Measurements from ENCODE around the gene PTP4A2.

The PTP4A2 gene

GRCh38 chr1:31978843-31979400 lies 40.8 kb upstream of the PTP4A2 start:
- Histone ChIP-seq H3K4me3 (no peak overlapping the region), H3K27ac (no peak overlapping the region), H3K9me3 (ENCODE audit: low read depth, low read length) (no peaks in the 10 kb centered on the region), H3K36me3 (ENCODE audit: insufficient read depth, low read length) (no peaks in the 10 kb centered on the region), H3K9ac (ENCODE audit: insufficient read length) (no peak overlapping the region)
- DNase-seq (ENCODE audit: low read depth, low spot score): no peak
- TF ChIP-seq EZH2 (IDR thresholded peaks at IDR 0.05) (no peak), POLR2AphosphoS5 (IDR thresholded peaks at IDR 0.05; ENCODE audit: borderline replicate concordance, low read depth, low read length) (no peak), FOXP2 (optimal IDR thresholded peaks at IDR 0.05; ENCODE audit: control extremely low read depth, extremely low read length, insufficient read depth) (no peak)

DNA sequence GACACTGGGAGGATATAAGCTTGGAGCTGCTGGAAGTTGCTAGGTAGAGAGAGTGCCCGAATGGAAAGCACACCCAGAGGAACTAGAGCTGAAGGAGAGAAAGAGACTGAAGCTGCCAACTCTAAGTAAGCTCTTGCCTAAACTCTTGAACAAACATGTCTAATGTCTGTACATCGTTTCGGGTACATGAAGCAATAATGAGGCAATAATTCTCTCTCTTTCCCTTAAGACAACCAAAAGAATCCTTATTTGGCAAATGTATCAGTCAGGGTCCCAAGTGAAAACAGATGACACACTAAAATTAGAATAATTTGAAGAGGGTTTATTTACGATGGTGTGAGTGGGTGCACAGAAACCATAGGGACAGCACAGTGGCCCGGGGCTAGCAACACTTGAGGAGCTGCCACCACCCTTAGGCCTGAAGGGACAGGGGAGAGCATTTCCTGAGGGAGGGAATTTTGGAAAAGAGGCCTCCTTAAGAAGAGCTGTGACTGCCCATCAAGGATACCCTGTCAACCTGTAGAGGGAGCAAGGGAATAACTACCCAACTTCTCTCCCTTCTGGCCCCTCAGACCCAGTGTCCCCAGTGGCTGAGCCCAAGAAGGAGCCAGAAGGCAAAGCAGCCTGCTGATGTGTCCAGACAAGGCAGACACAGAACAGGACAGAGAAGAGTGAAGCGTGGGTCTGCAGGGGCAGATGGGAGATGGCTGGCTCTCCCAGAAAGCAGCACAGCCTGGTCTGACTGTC lies 39.4 kb upstream of the PTP4A2 start:
- Histone ChIP-seq H3K9me3 (ENCODE audit: low read depth, low read length) (no peaks in the 10 kb centered on the region), H3K27ac (peak overlapping the region; percentile 96), H3K36me3 (ENCODE audit: insufficient read depth, low read length) (no peaks in the 10 kb centered on the region), H3K9ac (ENCODE audit: insufficient read length) (peak overlapping the region; percentile 70), H3K4me3 (peak overlapping the region; percentile 42)
- TF ChIP-seq POLR2AphosphoS5 (IDR thresholded peaks at IDR 0.05; ENCODE audit: borderline replicate concordance, low read depth, low read length) (no peak), EZH2 (IDR thresholded peaks at IDR 0.05) (no peak), FOXP2 (optimal IDR thresholded peaks at IDR 0.05; ENCODE audit: control extremely low read depth, extremely low read length, insufficient read depth) (no peak)
- DNase-seq (ENCODE audit: low read depth, low spot score): no peak

DNA sequence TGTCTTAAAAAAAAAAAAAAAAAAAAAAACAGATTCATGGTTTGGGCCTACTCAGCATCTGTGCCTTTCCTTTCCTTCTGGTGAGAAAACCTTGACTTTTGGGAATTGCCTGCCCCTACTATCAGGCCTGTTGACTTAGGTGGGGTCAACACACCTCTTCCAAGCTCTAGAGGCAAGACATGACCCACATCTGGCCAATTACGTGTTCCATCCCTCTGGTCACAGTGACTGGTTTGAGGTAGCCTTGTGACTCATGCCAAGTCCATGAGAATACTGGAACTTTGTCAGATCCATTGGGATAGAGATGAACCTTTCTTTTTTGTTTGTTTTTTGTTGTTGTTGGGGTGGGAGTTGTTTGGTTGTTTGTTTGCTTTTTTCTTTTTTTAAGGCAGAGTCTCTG lies 38.2 kb upstream of the PTP4A2 start:
- H3K4me3 ChIP-seq: no peak overlapping the region
- no peak overlapping the region for H3K27ac ChIP-seq
- no peak for TF ChIP-seq EZH2 (IDR thresholded peaks at IDR 0.05)
- no peak for TF ChIP-seq FOXP2 (optimal IDR thresholded peaks at IDR 0.05; ENCODE audit: control extremely low read depth, extremely low read length, insufficient read depth)
- TF ChIP-seq POLR2AphosphoS5 (IDR thresholded peaks at IDR 0.05; ENCODE audit: borderline replicate concordance, low read depth, low read length): no peak
- no peak overlapping the region for H3K9ac ChIP-seq (ENCODE audit: insufficient read length)
- no peak for DNase-seq (ENCODE audit: low read depth, low spot score)
- no peaks in the 10 kb centered on the region for H3K36me3 ChIP-seq (ENCODE audit: insufficient read depth, low read length)
- H3K9me3 ChIP-seq (ENCODE audit: low read depth, low read length): no peaks in the 10 kb centered on the region

DNA sequence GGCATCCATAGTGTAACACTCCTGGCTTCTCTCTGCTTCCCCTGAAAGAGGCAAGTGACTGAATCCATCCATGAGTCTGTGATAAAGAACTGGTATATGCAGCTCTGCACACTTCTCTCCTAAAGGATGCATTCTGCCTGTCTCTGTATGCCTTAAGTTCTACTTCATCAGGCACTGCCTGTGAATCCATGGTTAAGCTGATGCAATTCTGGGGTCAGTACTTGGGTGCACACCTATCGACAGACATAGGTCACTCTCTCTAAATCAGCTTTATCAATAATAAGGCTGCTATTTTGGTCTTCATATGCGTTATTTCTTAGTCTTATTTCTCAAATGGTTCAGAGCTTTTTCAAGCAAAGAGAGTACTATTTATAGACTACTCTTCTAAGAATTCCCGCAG lies 32.7 kb upstream of the PTP4A2 start:
- H3K4me3 ChIP-seq: no peak overlapping the region
- H3K9ac ChIP-seq (ENCODE audit: insufficient read length): no peak overlapping the region
- H3K36me3 ChIP-seq (ENCODE audit: insufficient read depth, low read length): no peaks in the 10 kb centered on the region
- no peak for TF ChIP-seq POLR2AphosphoS5 (IDR thresholded peaks at IDR 0.05; ENCODE audit: borderline replicate concordance, low read depth, low read length)
- TF ChIP-seq EZH2 (IDR thresholded peaks at IDR 0.05): no peak
- no peak for TF ChIP-seq FOXP2 (optimal IDR thresholded peaks at IDR 0.05; ENCODE audit: control extremely low read depth, extremely low read length, insufficient read depth)
- H3K27ac ChIP-seq: no peak overlapping the region
- no peak for DNase-seq (ENCODE audit: low read depth, low spot score)
- H3K9me3 ChIP-seq (ENCODE audit: low read depth, low read length): no peaks in the 10 kb centered on the region

DNA sequence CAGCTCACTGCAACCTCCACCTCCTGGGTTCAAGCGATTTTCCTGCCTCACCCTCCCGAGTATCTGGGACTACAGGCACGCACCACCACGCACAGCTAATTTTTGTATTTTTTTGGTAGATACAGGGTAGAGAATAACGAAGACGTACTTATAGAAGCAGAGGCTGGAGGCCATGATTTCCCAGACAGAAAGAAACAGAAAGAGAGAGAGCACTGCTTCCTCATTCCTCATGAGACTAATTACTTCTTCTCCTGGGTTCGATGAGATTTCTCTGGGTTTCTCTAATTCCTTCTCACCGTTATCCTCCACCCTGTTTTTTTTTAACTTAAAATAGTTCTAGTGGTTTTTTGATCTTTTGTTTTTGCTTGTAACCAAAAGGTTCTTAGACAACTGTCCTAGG lies 23.4 kb upstream of the PTP4A2 start:
- no peak for DNase-seq (ENCODE audit: low read depth, low spot score)
- no peaks in the 10 kb centered on the region for H3K36me3 ChIP-seq (ENCODE audit: insufficient read depth, low read length)
- no peak overlapping the region for H3K4me3 ChIP-seq
- no peak overlapping the region for H3K27ac ChIP-seq
- H3K9ac ChIP-seq (ENCODE audit: insufficient read length): no peak overlapping the region
- no peaks in the 10 kb centered on the region for H3K9me3 ChIP-seq (ENCODE audit: low read depth, low read length)
- TF ChIP-seq POLR2AphosphoS5 (IDR thresholded peaks at IDR 0.05; ENCODE audit: borderline replicate concordance, low read depth, low read length) (no peak), EZH2 (IDR thresholded peaks at IDR 0.05) (no peak), FOXP2 (optimal IDR thresholded peaks at IDR 0.05; ENCODE audit: control extremely low read depth, extremely low read length, insufficient read depth) (no peak)

DNA sequence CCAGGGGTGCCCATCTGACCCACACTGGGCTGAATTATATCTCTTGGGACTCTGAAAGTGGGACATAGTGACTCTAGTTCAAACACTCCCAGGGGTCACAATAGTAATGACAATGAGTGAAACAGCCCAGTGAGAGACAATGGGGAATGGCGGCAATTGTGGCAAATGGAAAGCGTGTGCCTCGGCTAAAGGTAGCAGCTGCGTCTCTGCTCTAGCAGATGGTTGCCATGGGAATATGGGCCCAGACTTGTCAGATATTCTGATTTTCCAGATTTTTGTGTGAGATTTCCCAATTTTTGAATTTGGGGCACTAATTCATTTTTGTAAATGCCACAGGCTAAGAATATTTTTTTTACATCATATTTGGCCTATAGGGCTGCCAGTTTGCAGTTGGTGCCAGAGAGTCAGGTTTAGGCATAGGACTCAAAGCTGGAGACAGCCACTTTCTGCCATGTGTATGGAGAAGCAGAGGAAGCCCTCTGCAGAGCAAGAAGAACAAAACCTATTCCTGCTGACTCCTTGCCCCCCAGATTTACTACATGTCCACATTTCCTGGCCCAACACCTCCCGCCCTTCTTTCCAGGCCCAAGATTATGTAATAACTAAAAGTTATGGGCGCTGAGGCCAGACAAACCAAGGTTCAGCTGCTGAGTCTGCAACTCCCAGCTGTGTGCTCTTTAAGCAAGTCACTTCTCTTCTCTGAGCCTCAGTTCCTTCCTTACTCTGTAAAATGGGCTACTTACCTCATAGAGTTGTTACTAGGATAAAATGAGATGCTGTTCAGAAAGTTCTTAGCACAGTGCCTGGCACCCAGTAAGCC lies 21.6 kb upstream of the PTP4A2 start:
- no peak overlapping the region for H3K27ac ChIP-seq
- H3K9ac ChIP-seq (ENCODE audit: insufficient read length): no peak overlapping the region
- TF ChIP-seq POLR2AphosphoS5 (IDR thresholded peaks at IDR 0.05; ENCODE audit: borderline replicate concordance, low read depth, low read length): no peak
- no peak for TF ChIP-seq EZH2 (IDR thresholded peaks at IDR 0.05)
- no peak for TF ChIP-seq FOXP2 (optimal IDR thresholded peaks at IDR 0.05; ENCODE audit: control extremely low read depth, extremely low read length, insufficient read depth)
- H3K4me3 ChIP-seq: no peak overlapping the region
- DNase-seq (ENCODE audit: low read depth, low spot score): no peak
- no peaks in the 10 kb centered on the region for H3K9me3 ChIP-seq (ENCODE audit: low read depth, low read length)
- no peaks in the 10 kb centered on the region for H3K36me3 ChIP-seq (ENCODE audit: insufficient read depth, low read length)

DNA sequence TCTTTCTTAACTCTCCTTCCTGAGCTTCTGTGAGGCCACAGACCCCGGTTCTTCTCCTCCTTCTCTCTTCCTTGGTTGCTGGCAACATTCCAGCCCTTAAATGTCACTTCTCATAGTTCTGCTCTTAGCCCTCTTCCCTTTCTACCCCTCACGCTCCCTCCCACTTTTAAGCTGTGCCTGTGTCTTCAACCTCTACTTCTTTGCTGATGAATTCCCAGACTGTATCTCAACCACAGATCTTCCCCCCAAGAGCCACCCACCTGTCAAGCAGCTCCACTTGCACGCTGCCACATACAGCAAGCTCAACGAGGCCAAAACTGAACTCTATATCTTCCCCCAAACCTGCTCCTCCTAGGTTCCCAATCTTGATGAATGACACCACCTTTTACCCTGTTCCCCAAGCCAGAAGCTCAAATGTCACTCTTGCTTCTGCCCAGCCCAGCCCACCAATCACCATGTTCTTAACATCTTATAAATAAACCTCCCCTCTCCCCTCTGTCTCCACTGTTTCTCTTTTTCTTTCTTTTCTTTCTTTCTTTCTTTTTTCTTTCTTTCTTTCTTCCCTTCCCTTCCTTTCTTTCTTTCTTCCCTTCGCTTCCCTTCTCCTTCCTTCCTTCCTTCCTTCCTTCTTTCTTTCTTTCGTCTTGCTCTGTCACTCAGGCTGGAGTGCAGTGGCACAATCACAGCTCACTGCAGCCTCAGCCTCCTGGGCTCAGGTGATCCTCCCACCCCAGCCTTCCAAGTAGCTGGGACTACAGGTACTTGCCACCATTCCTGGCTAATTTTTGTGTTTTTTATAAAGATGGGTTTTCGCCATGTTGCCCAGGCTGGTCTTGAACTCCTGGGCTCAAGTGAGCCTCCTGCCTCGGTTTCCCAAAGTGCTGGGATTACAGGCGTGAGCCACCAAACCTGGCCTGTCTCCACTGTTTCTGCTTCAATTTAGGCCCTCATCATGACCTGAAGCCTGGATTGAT lies 19.8 kb upstream of the PTP4A2 start:
- Histone ChIP-seq H3K27ac (no peak overlapping the region), H3K36me3 (ENCODE audit: insufficient read depth, low read length) (no peaks in the 10 kb centered on the region), H3K9ac (ENCODE audit: insufficient read length) (no peak overlapping the region), H3K9me3 (ENCODE audit: low read depth, low read length) (no peaks in the 10 kb centered on the region), H3K4me3 (no peak overlapping the region)
- TF ChIP-seq POLR2AphosphoS5 (IDR thresholded peaks at IDR 0.05; ENCODE audit: borderline replicate concordance, low read depth, low read length) (no peak), FOXP2 (optimal IDR thresholded peaks at IDR 0.05; ENCODE audit: control extremely low read depth, extremely low read length, insufficient read depth) (no peak), EZH2 (IDR thresholded peaks at IDR 0.05) (no peak)
- no peak for DNase-seq (ENCODE audit: low read depth, low spot score)
